Measurements from ENCODE around the gene EFNA3. TPM values are rescaled to one million over a fixed set of nuclear protein-coding genes. Genes with fewer than 3 reads are reported as not detected.

Gene EFNA3
- total RNA-seq, 4 donors from 2014 or later = 20.0 to 25.8 (median 21.1) TPM

DNA sequence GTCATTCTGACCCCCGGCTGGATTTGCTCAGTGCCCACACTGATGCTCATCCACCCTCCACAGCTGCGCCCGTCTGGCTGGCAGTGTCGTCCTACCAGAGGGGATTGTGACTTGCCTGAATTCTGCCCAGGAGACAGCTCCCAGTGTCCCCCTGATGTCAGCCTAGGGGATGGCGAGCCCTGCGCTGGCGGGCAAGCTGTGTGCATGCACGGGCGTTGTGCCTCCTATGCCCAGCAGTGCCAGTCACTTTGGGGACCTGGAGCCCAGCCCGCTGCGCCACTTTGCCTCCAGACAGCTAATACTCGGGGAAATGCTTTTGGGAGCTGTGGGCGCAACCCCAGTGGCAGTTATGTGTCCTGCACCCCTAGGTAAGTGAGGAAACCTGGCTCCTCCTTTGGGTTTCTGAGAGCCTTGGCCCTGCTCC lies 20.8 kb upstream of the EFNA3 start:
- Histone ChIP-seq H3K4me3 (no peak overlapping the region), H3K9me3 (no peaks in the 10 kb centered on the region), H3K4me1 (peaks cover 23 to 39% (median 30%) of the 10 kb centered on the region in 3 donors), H3K36me3 (peaks cover 19 to 95% (median 54%) of the 10 kb centered on the region in 3 donors), H3K27ac (no peak overlapping the region), H3K27me3 (no peaks in the 10 kb centered on the region)
- TF ChIP-seq, protein P1, sequence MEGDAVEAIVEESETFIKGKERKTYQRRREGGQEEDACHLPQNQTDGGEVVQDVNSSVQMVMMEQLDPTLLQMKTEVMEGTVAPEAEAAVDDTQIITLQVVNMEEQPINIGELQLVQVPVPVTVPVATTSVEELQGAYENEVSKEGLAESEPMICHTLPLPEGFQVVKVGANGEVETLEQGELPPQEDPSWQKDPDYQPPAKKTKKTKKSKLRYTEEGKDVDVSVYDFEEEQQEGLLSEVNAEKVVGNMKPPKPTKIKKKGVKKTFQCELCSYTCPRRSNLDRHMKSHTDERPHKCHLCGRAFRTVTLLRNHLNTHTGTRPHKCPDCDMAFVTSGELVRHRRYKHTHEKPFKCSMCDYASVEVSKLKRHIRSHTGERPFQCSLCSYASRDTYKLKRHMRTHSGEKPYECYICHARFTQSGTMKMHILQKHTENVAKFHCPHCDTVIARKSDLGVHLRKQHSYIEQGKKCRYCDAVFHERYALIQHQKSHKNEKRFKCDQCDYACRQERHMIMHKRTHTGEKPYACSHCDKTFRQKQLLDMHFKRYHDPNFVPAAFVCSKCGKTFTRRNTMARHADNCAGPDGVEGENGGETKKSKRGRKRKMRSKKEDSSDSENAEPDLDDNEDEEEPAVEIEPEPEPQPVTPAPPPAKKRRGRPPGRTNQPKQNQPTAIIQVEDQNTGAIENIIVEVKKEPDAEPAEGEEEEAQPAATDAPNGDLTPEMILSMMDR (IDR thresholded peaks at IDR 0.05) = peak in 1 of 6 experiments; percentile 18
- TF ChIP-seq POLR2A (IDR thresholded peaks at IDR 0.05) = no peak
- WGBS, 2 donors = 90 to 100% methylated on average over 4 to 5 of the region's 13 CpGs
- intact Hi-C loops (cut with DNase I) = no loop called here
- no peak for DNase-seq

DNA sequence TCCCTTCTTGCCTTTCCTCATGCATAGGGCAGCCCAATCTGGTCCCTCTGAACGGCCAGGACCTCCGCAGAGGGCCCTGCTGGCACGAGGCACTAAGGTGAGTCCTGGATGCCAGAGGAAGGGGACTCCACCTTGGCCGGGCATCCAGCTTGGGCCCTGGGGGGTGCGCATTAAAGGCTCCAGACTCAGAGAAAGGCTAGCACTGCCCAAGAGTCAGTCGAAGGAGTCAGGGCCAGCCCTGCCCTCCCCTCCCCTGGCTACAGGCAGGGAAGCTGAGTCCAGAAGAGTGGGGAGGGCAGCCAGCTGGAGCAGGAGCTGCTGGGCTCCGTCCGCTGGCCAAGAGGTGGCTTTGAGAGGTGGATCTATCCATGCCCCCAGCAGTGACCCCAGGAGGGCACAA lies 17.9 kb upstream of the EFNA3 start:
- TF ChIP-seq POLR2A (IDR thresholded peaks at IDR 0.05) = no peak
- TF ChIP-seq, protein P1 (IDR thresholded peaks at IDR 0.05) = no peak
- 82% methylated on average over 5 of the region's 8 CpGs; no CpG with 5 or more reads in 1 of the 2 donors for WGBS, 2 donors
- H3K27me3 ChIP-seq = no peaks in the 10 kb centered on the region

DNA sequence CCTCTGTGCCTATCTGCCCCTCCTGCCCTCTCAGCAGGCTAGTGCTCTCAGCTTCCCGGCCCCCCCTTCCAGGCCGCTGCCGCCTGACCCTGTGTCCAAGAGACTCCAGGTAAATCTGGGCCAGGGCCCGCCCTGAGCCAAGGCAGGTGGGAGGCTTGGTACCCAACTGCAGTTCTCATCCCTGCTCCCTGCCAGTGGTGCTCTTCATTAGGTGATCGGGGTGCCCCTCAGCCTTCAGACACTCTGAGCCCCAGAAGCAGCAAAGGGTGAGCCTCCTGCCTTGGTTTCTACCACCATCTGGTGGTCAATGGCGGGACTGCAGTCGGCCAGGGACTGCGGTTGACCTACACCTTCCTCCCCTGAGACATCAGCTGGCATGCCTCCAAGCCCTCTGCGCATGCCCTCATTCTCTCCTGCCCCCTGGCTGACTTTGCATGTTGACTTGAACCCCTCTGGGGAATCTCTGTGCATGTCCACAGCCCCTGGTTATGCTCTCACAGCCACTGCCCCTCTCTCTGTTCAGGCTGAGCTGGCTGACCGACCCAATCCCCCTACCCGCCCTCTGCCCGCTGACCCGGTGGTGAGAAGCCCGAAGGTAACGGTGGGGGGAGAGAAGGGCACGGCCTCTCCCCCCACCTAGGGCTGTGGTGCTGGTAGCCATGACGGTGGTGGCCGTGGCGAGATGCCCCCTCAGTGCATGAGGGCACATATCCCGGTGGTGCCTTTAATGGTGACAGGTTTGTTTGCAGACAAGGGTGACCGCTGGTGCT lies 17.1 kb upstream of the EFNA3 start:
- Histone ChIP-seq H3K4me3 (no peak overlapping the region), H3K27me3 (no peaks in the 10 kb centered on the region), H3K27ac (peak overlapping the region in 2 of 4 donors; percentile 90 to 92), H3K9me3 (no peaks in the 10 kb centered on the region), H3K4me1 (peaks cover 31 to 46% (median 33%) of the 10 kb centered on the region in 3 donors), H3K36me3 (peaks cover 9 to 62% (median 29%) of the 10 kb centered on the region in 3 donors)
- 8 to 37% methylated on average over 2 to 13 of the region's 21 CpGs for WGBS, 2 donors
- no peak for DNase-seq
- intact Hi-C loops (cut with DNase I) = loop anchor here (2.0 to 10.0 kb wide), 2 partner anchors 23 to 97 kb away; partner anchors contain the start of gene PYGO2
- TF ChIP-seq, protein P1 (IDR thresholded peaks at IDR 0.05) = peak; percentile 98 to 100 (median 99)
- no peak for TF ChIP-seq POLR2A (IDR thresholded peaks at IDR 0.05)

More for the DNA sequence above, 17.9 kb upstream of the EFNA3 start:
- no peak overlapping the region for H3K4me3 ChIP-seq
- peaks cover 31 to 44% (median 33%) of the 10 kb centered on the region in 3 donors for H3K4me1 ChIP-seq
- H3K9me3 ChIP-seq = no peaks in the 10 kb centered on the region
- no peak for DNase-seq
- intact Hi-C loops (cut with DNase I) = loop anchor here (10.0 kb wide), 1 partner anchor 96 kb away; the partner anchor contains the start of gene PYGO2
- H3K27ac ChIP-seq = no peak overlapping the region
- H3K36me3 ChIP-seq = peaks cover 14 to 66% (median 34%) of the 10 kb centered on the region in 3 donors

DNA sequence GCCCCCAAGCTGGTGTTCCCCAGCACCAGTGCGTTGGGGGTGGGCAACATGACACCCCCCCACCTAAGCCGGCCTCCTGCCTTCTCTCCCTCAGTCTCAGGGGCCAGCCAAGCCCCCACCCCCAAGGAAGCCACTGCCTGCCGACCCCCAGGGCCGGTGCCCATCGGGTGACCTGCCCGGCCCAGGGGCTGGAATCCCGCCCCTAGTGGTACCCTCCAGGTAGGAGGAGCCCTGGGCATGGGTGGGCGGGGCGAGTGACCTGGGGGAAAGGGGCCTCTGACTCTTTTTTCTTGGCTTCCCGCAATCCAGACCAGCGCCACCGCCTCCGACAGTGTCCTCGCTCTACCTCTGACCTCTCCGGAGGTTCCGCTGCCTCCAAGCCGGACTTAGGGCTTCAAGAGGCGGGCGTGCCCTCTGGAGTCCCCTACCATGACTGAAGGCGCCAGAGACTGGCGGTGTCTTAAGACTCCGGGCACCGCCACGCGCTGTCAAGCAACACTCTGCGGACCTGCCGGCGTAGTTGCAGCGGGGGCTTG lies 16.4 kb upstream of the EFNA3 start:
- Histone ChIP-seq H3K27ac (peak overlapping the region in 3 of 4 donors; percentile 84 to 92 (median 90)), H3K9me3 (no peaks in the 10 kb centered on the region), H3K27me3 (no peaks in the 10 kb centered on the region), H3K36me3 (peaks cover 2 to 58% (median 22%) of the 10 kb centered on the region in 3 donors), H3K4me3 (peak overlapping the region in 3 of 4 donors; percentile 70 to 93 (median 76)), H3K4me1 (peaks cover 31 to 48% (median 33%) of the 10 kb centered on the region in 3 donors)
- TF ChIP-seq, protein P1 (IDR thresholded peaks at IDR 0.05) = no peak
- TF ChIP-seq POLR2A (IDR thresholded peaks at IDR 0.05) = no peak
- intact Hi-C loops (cut with DNase I) = loop anchor here (2.0 to 10.0 kb wide), 2 partner anchors 23 to 97 kb away; partner anchors contain the start of gene PYGO2
- 60 to 64% methylated on average over 2 to 3 of the region's 29 CpGs for WGBS, 2 donors
- DNase-seq = no peak
